NCI-H524 (cell line): Measurements from ENCODE around the gene NOP14.
"Not testable (repeated sequence)": the region's sequence is repeated elsewhere in the genome, so short reads cannot be mapped to it uniquely, and the experiment has no call there.

Experiments
- DNase-seq, 2 experiments: peaks; one replicate each; lab custom pipeline; 2025; lab: John Stamatoyannopoulos, UW

Gene NOP14

DNA sequence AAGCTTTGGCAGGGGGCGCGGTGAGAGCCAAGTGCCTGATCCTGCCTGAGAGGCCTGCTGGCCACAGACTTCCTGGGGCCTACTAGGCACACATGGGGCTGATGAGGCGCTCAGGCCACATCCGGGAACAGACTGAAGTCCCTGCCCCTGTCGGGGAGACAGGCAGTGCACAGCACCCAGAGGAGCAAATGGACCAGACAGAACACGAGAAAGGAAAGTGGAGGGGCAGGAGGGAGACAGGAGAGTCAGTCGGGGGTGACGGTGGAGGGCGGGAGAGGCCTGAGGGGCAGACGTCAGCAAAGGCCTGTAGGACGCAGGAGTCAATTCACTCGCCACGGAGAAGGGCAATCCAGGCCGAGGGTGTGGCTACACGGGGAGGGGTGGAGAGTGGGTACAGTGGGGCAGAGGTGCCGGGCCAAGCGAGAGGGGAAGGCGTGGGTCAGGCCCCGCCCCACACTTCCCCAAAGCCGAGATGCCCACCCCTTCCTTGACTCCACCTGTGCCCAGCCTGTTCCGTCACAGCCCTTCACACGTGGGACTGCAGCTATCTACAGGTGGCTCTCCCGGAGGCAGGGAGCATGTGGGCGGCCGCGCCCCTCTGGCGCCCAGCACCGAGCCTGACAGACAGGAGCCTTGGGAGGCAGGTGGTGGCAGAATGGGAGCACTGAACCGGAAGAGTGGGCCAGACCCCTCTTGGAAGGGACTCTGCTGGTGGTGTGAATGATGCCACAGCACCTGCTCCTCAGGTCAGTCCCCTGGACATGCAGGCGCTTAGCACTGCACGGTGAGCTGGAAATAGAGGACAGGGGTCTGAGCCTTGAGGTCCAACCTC is 20.5 kb downstream of the NOP14 start:
- no peak for DNase-seq

DNA sequence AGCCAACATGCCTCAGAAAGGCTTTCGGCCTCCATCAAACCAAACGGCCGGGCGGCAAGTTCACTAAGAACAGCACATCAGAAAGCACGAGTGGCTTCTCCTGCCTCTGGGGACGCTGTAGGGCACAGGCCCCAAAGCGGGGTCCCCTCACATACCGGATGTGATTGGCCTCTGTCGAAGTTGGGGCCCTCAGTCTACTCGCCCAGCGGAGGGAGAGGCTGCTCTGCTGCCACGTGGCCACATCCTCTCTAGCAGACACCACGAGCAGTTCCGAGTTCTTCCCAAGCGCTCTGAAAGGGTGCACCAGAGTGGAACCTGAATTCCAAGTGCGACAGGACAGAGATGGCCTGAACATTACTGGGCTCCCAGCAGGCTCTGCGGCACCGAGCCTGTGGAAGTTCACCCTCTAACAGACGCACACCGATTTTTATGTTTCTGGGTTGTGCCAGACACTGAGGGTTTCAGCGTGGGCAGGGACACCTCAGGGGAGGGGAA is 21.1 kb downstream of the NOP14 start:
- DNase-seq = no peak

DNA sequence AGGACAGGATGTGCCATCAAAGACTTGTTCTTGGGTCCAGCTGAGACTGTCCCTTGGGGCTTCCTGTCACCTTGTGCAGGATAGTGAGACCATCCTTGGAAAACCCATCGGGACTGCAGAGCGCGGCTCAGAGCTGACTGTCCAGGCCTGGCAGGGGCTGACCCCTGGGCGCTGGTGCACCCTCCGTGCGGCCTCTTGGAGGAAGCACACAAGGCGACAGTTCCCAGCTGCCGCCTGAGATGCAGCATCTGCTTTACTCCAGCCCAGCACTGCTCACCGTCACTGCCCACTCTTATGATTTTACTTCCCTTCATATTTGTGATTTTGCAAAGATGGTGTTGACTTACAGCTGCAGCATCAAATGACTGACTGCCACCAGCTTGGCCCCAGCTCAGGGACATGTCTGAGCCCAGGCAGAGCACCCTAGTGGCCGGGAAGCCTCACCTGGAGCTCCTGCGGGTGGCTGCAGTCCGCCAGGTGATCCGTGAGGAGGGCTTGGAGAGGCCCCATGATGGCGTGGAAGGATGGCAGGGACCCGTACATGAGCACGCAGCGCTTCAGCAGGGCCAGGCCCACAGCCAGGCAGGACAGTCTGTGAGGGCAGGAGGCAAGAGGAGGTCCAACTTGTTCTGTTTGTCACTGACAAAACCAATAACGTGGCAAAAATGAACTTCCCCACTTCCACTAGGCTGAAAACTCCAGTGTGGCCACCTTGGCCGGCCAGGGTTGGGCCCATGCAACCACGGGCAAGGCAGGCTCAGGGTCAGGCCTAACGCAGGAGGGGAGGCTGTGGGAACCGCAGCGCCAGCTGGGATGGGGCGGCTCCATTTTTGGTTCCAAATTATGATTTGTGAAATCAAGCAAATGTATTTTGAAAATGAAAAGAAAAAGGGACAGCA is 21.8 kb downstream of the NOP14 start:
- DNase-seq = no peak

DNA sequence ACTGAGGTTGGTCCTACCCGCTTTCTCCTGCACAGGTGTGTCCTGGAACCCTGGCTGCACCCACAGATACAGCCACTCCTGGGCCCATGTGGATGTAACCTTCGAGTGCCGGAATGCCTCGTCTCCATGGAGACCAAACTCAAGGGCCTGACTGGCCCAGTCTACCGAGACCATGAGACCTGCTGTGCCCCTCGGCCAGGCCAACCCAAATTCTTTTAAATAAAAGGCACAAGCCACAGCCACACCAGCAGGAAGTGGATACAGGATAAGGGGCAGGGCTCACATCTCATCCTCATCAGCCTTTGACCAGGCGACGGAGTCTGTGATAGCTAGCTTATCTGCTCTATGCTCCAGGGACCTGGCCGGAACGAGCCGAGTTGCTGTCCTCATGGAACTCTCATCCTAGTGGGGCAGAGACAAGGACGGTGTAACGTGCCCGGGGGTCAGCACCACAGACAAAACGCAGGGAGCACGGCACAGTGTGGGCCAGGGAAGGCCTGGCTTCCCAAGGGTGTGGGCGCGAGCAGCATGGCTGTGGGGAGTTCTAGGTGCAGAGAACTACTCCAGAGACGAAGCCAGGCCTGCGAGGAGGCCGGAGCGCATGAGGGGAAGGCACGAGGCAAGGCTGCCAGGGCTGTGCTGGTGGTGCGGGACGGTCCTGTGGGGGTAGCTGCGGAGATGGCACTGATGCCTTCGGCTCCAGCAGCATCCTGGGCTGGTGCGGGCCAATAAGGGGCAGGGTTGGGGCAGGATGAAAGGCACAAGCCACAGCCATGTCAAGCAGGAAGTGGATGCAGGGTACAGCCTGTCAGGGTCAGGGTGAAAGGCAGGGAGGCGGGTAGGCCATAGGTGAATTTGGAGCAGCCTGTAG is 22.7 kb downstream of the NOP14 start:
- no peak for DNase-seq

DNA sequence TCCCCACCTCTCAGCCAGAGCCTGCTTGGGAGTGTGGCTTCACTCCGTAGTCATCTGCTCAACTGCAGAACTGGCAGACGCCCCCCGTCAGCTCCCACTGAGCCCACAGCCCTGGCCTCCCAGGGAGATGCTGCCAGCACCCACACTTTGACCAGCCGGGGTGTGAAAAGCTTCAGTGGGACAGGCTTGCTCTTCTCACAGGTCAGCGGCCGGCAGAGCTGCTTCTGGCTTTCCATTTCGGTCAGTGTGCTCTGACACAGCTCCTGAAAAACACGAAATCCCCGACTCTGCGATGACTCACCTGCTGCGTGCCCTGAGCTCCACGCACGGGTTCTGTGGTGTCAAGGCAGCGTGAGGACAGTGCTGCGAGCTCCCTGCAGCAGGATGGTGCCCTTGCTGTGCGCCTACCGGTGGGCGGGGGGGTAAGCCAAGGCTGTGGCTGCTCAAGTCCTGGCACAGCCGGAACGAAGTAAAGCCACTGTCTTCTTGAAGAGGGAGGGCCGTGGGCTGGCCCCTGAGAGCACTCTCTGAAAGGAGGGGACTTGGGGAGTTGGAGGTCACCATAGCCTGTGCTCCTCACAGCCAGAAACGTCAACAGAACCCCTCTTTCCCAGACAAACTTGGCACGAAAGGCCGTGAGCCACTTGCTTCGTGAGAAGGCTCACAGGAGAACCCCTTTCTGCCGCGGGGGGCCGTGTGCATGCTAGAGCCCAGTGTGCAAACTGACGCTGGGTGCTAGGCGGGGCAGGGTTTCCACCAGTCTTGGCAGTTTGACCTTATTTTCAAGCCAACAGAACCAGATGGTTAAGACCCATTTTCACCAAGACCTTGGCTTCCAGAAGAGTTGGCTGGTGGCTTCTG is 23.6 kb downstream of the NOP14 start:
- DNase-seq = no peak

DNA sequence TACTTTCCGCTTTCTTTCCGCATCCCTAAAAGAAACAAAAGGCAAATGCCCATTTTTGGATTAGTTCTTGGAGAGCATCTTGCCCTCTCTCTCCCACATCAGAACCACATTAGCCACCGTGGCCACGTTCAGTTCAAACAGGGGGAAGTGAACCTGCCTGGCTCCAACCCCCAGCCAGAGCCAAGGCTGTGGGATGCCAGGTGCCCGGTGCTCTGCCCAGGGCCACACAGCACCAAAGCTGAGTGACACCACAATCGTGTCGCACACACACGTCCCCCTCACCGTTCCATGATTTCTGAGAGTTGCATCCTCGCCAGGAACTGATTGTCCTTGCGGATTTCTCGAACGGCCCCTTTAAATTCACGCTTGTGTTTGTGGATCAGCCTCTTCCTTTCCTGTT is 24.3 kb downstream of the NOP14 start:
- no peak for DNase-seq

DNA sequence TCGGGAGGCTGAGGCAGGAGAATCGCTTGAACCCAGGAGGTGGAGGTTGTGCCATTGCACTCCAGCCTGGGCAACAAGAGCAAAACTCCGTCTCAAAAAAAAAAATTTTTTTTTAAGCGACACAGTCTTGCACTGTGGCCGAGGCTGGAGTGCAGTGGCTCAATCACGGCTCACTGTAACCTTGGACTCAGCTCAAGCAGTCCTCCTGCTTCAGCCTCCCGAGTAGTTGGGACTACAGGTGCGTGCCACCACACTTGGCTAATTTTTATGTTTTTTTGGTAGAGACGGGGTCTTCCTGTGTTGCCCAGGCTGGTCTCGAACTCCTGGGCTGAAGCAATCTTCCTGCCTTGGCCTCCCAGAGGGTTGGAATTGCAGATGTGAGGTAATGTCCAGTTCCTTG is 24.8 kb downstream of the NOP14 start:
- DNase-seq = not testable (repeated sequence)

DNA sequence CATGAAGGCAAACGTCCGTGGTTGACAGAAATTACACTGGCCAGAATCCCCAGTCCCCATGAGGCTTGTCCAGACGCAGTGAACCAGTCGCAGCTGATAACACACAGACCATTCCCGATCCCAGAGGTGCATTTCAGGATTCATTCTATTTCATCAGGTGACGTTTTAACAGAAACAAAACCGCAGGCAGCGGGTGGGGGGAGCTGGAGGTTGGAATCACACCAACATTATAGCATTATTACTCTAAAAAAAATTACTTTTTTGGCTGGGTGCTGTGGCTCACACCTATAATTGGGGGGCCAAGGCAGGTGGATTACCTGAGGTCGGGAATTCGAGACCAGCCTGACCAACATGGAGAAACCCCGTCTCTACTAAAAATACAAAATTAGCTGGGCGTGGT is 25.2 kb downstream of the NOP14 start:
- DNase-seq = no peak

DNA sequence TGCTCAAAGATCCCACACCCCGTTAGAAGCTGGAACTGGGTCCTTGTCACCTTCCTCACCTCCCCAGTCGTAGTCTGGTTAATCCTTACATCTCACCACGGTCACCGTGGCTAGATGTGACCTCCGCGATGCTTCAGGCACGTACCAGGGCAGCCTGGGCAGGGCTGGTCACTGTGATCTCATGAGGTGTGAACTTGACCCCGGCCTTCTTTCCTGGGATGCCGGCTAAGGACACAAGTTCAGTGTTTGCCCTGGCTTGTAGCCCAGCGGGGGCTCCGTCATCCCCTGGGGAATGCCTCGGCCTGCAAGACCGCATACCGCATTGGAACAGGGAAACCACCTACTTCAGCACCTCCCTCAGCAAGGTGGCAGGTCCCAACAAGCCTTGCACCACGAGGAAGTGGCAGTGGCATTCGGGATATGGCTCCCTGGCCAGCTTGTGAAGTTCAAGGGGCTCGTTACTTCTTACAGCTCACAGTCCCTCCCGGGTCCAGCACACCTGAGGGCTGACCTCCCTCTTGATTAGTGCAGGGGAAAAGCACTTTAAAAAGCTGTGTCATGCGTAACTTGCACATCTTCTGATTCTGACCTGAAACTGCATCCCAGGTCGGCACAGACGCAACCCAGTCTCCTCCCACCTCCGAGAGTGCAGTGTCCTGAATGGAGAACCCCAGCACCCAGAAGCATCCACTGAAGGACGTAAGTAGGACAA is 25.9 kb downstream of the NOP14 start:
- DNase-seq = no peak

DNA sequence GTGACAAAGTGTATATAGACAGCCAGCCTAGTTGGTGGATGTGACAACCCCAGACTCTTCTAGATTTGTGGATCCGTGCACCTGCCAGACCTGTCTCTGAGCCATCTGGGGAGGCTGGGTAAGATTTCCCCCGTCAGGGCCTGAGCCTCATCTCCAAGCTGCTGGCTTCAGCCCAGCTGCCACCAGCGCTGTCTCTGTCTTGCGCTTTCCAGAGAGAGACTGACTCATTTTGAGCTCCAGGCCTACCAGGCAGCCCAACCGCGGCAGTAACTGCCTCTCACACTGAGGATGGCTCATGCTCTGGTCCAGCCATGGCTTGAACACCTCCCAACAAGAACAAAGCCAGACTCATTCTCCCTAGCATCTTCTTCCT is 26.4 kb downstream of the NOP14 start:
- peak in 1 of 2 experiments; percentile 51 for DNase-seq

DNA sequence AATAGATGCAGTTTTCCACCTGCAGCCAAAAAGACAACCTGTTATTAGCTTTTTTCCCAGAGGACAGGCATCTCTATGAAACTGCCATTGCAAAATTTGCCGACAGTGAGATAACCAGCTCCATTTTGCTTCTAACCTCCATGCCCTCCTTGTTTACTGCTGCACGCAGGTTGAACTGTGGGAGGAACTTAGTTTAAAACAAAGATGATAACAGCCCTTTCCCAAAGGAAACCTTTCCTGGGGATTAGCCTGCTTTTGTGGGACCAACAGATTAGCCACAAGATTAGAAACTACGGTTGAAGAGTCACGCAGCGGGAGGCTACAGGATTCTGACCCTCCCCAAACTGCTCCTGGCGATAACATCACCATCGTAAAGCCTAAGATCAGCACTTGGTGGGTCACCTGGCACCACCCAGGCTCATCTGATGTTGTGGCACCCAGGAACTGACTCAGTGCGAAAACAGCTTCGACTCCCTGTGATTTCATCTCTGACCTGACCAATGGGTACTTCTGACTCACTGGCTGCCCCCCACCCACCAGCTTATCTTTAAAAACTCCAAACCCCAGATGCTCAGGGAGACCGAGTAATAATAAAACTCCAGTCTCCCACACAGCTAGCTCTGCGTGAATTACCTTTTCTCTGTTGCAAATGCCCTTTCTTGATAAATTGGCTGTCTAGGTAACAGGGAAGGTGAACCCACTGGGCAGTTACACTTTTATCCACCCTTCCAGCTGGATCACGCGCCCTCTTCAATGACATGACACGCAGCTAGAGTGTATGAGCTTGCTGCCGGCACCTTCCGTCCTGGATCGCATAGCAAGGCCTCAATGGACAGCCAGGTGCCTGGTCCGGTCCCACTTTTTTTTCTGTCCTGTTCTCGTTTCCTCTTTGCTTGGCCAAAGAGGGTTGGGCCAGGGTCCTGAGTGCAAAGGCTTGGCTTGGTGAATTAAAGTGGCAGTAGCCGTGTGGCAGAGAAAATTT is 27.2 kb downstream of the NOP14 start:
- no peak for DNase-seq

DNA sequence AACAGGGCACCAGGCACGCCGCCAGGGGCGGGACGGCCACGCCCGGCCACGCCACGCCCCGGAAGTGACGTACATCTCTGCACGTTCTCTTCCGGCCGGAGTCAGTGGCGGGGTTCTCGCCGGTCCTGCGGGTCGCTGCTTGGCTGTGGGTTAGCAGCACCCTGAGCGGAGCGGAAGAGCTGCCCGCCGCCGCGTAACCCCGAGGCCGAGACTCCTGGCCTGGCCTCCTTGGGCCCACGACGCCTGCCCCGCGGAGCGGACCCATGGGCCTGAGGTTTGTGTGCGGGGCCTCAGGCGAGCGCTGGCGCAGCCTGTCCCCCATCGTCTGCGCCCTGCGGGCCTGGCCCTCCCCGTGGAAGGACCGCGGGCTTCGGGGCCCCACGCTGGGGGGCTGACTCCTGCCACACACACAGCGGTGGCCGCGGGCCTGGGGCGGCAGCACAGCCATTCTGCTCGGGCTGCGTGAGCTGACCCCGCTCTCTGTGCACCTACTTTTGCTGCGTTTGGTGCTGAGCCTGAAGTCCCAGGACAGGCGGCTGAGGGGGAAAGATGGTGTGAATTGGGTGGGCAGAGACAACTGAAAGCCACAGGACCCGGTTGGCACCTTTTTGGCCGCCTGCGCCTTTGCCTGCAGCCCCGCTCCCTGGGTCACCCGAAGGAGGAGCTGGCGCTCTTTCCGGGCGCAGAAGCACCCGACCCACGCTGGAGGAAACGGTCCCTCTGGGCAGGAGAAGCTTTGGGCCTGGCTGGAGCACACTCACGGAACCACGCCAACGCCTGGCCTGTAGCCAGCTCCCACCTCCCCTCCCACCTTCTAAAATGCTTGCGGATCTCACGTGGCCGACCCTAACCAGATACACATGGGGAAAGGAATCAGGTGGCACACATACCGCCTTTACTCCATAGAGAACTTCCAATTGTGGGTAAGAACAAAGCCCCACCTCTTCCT is 28.1 kb downstream of the NOP14 start:
- peak; percentile 67 to 89 for DNase-seq

DNA sequence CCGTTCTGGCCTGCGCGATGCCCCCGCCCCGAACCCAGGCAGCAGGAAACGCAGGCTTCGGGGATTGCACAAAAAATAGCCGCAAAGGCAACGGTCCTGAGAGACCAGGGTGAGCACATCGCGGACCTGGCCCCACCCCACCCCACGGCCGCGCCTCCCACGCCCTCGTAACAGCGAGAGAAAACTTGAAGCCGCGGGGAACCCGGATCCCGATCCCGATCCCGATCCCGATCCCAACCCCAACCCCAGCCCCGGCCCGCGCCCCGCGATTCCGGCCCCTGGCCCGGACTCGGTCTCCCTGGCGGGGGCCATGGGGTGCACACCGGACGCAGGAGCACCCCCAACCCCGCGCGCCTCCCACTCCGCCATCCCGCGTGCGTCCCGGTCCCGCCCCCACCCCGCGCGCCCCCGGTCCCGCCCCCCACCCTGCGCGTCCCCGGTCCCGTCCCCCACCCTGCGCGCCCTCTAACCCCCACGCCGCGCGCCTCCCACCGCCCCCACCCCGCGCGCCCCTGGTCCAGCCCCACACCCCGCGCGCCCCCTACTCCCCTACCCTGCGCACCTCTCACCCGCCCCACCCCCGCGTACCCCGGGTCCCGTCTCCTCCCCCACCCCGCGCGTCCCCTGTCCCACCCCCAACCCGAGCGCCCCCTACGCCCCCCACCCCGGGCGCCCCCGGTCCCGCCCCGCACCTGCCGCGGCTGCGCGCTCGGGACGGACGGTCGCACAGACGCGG is 29.0 kb downstream of the NOP14 start:
- no peak for DNase-seq

DNA sequence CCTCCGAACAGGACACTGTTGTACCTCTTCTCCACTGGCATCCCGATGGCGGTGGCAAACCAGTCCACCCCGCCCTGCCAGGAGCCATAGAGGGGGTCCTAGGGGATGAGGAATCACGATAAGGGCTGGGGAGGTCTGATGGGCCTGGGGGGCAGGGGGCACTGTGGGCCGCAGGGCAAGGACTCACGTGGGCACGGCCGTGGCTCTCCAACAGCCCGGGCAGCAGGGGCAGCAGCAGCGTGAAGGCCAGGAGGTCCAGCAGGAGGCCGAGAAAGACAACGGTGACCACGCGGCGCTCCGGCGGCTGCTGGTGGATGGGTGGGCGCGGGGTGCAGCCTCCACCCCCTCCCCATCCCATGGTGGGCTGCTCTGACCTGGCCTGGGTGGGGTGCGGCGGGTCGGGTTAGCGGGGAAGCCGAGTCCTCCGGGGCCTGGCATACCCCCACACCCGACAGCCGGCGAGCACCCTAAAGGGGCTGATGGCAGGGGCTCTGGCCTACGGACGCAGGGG is 29.6 kb downstream of the NOP14 start:
- DNase-seq = no peak

DNA sequence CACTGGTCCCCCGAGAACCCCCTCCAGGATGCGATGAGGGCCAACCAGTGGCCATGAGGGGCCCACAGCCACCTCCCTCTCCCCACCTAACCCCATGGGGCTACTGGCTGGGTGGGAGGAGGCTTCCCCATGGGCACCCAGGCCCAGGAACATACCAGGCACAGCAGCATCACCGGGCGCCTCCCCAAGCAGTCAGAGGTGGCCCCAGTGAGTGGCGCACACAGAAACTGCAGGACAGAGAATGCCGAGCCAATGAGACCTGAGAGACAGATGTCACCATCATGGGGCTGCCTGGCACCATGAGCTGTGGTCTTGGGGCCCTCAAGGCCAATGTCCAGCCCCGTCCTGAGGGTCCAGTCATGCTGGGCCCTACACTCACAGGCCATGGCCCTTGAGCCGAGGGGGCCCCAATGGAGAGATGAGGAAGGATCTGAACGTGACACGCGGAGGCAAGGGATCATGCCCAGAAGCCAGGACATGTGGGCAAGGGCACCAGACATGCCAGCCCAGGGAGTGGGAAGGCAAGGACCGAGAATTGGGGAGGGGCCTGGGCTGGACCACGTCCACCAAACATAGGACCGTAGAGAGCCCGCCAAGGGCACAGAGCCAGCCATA is 30.1 kb downstream of the NOP14 start:
- DNase-seq = no peak

DNA sequence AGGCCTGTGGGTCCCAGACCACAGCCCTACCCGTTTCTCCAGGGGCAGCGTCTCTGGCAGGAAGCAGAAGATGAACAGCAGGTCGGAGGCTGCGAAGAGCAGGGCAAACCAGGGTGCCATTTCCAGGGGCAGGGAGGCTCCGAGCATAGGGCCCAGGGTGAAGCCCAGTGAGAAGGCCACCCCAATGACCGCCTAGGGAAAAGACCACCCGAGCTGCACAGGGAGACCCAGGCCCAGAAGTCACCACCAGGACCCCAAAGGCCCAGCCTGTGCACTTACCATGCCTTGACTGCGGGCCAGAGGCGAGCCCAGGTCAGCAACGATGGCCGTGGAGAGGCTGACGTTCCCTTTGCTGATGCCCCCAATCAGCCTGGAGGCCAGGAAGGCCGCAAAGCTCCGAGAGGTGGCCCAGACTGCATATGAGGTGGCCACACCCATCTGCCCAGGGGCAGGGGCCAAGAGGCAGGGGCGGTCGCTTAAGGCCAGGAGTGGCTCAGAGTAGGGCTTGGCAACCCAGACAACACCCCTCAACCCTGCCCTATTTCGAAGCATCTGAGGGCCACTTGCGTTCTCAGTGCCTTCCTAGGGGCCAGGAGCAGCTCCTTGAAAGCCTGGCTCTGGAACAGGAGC is 30.8 kb downstream of the NOP14 start:
- DNase-seq = no peak
